Calu3 (cell line): ENCODE data around the gene CSNK1A1. TPM values are rescaled to one million over a fixed set of nuclear protein-coding genes. Genes with fewer than 3 reads are reported as not detected.
"Not testable (repeated sequence)": the region's sequence is repeated elsewhere in the genome, so short reads cannot be mapped to it uniquely, and the experiment has no call there.

Source experiments
- Bru-seq: library from RNA; stranded (reverse); fragments of 400-500 nt; gene quantifications from one replicate; lab custom pipeline; 2021; lab: Mats Ljungman, UMichigan
- BruChase-seq, 2 experiments: library from RNA; stranded (reverse); fragments of 400-500 nt; gene quantifications; one replicate each; lab custom pipeline; 2021; lab: Mats Ljungman, UMichigan
- BruUV-seq: library from RNA; stranded (reverse); fragments of 400-500 nt; replicated peaks from 2 replicates; lab custom pipeline; 2021; lab: Mats Ljungman, UMichigan
- CTCF ChIA-PET: fragments of 300-600 bp; sonication (Branson Sonifier 250); formaldehyde crosslinking; loops from one replicate; lab custom pipeline; 2022; ENCODE audit warnings: antibody characterized with exemption; lab: Charles Lee
- DNase-seq: peaks from one replicate; pipeline ENCODE4 v3.0.0; 2022
- H3K27ac Mint-ChIP-seq: one replicate; pipeline ENCODE4 v1.8.0; 2022; ENCODE audit warnings: mixed read lengths; ENCODE audit not compliant: unreplicated experiment
- H3K27me3 Mint-ChIP-seq: one replicate; pipeline ENCODE4 v1.8.0; 2022; ENCODE audit warnings: mixed read lengths; ENCODE audit not compliant: unreplicated experiment
- H3K36me3 Mint-ChIP-seq: one replicate; pipeline ENCODE4 v1.8.0; 2022; ENCODE audit warnings: mild to moderate bottlenecking, moderate library complexity, mixed read lengths; ENCODE audit not compliant: insufficient read depth, unreplicated experiment
- H3K4me1 Mint-ChIP-seq: one replicate; pipeline ENCODE4 v1.8.0; 2022; ENCODE audit warnings: mild to moderate bottlenecking, low read depth, mixed read lengths; ENCODE audit not compliant: unreplicated experiment
- H3K4me3 Mint-ChIP-seq: one replicate; pipeline ENCODE4 v1.8.0; 2022; ENCODE audit warnings: mild to moderate bottlenecking, low read depth, moderate library complexity, mixed read lengths; ENCODE audit not compliant: unreplicated experiment
- H3K9me3 Mint-ChIP-seq: one replicate; pipeline ENCODE4 v1.8.0; 2022; ENCODE audit warnings: low read depth, mixed read lengths; ENCODE audit not compliant: unreplicated experiment
- intact Hi-C: fragments of 100-400 bp; cut with micrococcal nuclease; formaldehyde crosslinking; loops from one replicate; pipeline ENCODE4 v1.10.0; 2022; ENCODE audit not compliant: unreplicated experiment
- long read RNA-seq: library from polyadenylated mRNA; stranded (forward); transcript quantifications from one replicate; pipeline ENCODE4 v2.0.0, GENCODE V29; 2022
- total RNA-seq: library from RNA; stranded (reverse); gene quantifications from 2 replicates; pipeline ENCODE4 v1.2.3, GENCODE V29; 2022
- TF ChIP-seq, protein P1 (sequence below): fragments of 200-600 bp; IDR thresholded peaks from one replicate; pipeline ENCODE4 v1.8.0; 2022; ENCODE audit warnings: antibody characterized with exemption; ENCODE audit not compliant: unreplicated experiment

CSNK1A1 gene
- total RNA-seq: 350 and 377 TPM in 2 replicates
- percentile 99 among the genes with signal in this experiment for Bru-seq, nascent RNA
- BruChase-seq, experiment 1, labeled RNA remaining after a 6-hour chase: percentile 96 among the genes with signal in this experiment
- BruChase-seq, experiment 2, labeled RNA remaining after a 2-hour chase: percentile 95 among the genes with signal in this experiment
- long read RNA-seq, full-length matches to known transcripts: 221 of 296 reads
- long read RNA-seq, partial matches to known transcripts: 11 of 296 reads
- long read RNA-seq, other reads (novel, unspliced or antisense): 64 of 296 reads

DNA sequence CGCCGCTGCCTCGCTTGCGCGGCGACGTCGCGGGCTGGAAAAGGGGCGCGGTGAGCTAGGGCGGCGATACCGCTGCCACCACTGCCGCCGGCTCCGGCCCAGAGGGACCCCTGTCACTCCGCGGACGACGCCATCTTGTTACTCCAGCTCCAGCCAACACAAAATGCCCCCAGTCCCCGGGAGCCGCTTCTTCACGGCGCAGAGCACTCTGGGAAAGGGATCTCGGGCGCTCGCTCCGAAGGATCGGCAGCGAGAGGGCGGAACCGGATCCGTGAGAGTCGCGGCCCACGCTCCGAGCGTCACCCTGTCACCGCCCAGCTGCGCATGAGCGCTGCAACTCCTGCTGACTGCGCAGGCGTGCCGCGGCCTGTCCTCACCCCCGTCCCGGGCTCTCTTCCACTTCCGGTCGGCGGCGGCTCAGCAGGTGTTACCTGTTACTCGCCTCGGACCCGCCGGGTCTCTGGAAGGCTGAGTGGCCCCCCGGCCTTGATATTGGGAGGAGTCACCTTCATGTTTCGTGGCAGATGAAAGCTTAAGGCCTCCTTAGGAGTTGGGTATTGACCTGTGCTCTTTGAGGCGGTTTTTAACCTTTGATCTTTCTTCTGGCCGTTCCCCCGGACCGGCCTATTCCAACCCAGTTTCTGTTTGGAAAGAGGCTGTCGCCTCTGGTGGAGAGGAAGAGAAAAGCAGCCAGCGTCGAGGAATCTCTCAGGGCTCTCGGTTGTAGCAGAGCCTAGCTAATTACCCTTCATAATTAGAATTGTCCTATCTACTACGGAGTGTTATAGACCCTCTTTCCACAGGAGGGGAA lies at the start of gene CSNK1A1:
CSNK1A1 (minus strand) TSS at position 213 of the 811 bp plus-strand sequence. CDS start 475 bp downstream, outside the sequence.
- BruUV-seq: no TSS peak
- peaks cover 21% of the 10 kb centered on the region for H3K4me1 Mint-ChIP-seq
- CTCF ChIA-PET: interaction anchor here (0.7 to 2.1 kb wide), 10 partner anchors 9 to 178 kb away, joined by 3 to 12 read pairs (median 4); no protein-coding TSS in a partner anchor
- intact Hi-C loops: no loop called here
- DNase-seq: peak; percentile 99
- TF ChIP-seq, protein P1, sequence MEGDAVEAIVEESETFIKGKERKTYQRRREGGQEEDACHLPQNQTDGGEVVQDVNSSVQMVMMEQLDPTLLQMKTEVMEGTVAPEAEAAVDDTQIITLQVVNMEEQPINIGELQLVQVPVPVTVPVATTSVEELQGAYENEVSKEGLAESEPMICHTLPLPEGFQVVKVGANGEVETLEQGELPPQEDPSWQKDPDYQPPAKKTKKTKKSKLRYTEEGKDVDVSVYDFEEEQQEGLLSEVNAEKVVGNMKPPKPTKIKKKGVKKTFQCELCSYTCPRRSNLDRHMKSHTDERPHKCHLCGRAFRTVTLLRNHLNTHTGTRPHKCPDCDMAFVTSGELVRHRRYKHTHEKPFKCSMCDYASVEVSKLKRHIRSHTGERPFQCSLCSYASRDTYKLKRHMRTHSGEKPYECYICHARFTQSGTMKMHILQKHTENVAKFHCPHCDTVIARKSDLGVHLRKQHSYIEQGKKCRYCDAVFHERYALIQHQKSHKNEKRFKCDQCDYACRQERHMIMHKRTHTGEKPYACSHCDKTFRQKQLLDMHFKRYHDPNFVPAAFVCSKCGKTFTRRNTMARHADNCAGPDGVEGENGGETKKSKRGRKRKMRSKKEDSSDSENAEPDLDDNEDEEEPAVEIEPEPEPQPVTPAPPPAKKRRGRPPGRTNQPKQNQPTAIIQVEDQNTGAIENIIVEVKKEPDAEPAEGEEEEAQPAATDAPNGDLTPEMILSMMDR: peak; percentile 94
- no peaks in the 10 kb centered on the region for H3K9me3 Mint-ChIP-seq
- H3K36me3 Mint-ChIP-seq: peaks cover 58% of the 10 kb centered on the region
- peak within 1 kb of the TSS; percentile 94 for H3K4me3 Mint-ChIP-seq
- peak within 1 kb of the TSS; percentile 92 for H3K27ac Mint-ChIP-seq
- no peaks in the 10 kb centered on the region for H3K27me3 Mint-ChIP-seq

DNA sequence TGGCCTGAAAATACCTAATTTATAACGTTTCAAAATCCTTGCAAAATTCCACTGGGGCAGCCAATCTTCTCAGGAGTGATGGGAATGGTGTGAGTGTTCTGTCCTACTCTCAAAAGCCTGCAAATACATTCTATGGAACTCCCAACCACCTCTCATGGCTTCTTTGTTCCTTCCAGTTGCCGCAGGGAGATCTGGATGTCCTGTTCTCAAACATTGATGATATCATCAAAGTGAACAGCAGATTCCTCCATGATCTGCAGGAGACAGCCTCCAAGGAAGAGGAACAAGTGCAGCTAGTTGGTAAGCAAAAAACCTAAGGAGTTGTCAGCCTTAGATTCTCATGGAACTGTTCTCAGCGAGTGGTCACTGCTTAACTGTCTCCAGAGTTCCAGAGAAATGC lies 49.7 kb upstream of the CSNK1A1 start:
- CTCF ChIA-PET: interaction anchor here (0.6 to 1.3 kb wide), 2 partner anchors 10 to 773 kb away, joined by 3 to 4 read pairs; no protein-coding TSS in a partner anchor
- intact Hi-C loops: no loop called here

DNA sequence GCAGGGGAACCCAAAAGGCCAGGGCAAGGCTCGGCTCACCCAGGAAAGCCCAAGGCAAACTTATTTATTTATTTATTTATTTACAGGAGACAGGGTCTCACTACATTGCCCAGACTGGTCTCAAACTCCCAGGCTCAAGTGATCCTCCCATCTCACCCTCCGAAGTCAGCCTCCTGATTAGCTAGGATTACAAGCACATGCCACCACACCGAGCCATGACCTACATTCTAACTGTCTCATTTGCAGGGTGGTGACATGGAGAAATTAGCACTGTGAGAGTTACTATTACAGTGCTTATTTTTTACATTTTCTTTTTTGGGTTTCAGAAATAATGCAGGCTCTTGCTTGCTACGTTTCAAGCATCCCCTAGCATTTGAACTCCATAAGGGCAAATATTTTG lies 48.1 kb upstream of the CSNK1A1 start:
- TF ChIP-seq, protein P1: no peak
- Mint-ChIP-seq H3K27ac (no peak overlapping the region), H3K4me3 (no peak overlapping the region), H3K36me3 (peaks cover 9% of the 10 kb centered on the region), H3K4me1 (peaks cover 27% of the 10 kb centered on the region), H3K9me3 (no peaks in the 10 kb centered on the region), H3K27me3 (no peaks in the 10 kb centered on the region)
- BruUV-seq: no TSS peak
- intact Hi-C loops: no loop called here
- CTCF ChIA-PET: no interaction called here
- no peak for DNase-seq

More for the DNA sequence above, 49.7 kb upstream of the CSNK1A1 start:
- Mint-ChIP-seq H3K9me3 (no peaks in the 10 kb centered on the region), H3K27ac (no peak overlapping the region), H3K36me3 (peaks cover 12% of the 10 kb centered on the region), H3K4me3 (no peak overlapping the region), H3K4me1 (peaks cover 22% of the 10 kb centered on the region), H3K27me3 (no peaks in the 10 kb centered on the region)
- no peak for DNase-seq
- TF ChIP-seq, protein P1: no peak
- no TSS peak for BruUV-seq

DNA sequence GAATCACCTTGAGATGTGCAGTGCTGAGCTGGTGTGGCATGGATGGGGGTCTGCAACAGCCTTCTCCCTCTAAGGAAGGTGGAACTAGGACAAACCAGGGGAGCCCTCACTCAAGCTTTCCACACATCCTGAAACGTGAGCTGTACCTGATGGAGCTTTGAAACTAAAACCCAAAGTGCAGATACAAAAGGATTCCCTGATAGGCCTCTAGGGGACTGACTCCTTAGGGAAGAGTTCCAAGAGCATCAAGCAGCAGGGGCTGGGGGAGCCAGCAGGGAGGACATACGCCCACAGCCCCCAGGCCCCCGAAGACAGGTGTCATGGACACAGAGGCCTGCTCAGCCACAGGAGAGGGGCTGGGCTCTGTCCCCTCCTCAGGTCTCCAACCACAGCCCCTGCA lies 47.7 kb upstream of the CSNK1A1 start:
- Mint-ChIP-seq H3K36me3 (peaks cover 9% of the 10 kb centered on the region), H3K9me3 (no peaks in the 10 kb centered on the region), H3K27ac (no peak overlapping the region), H3K4me3 (no peak overlapping the region), H3K27me3 (no peaks in the 10 kb centered on the region), H3K4me1 (peaks cover 23% of the 10 kb centered on the region)
- CTCF ChIA-PET: no interaction called here
- TF ChIP-seq, protein P1: no peak
- intact Hi-C loops: no loop called here
- DNase-seq: no peak
- BruUV-seq: no TSS peak

DNA sequence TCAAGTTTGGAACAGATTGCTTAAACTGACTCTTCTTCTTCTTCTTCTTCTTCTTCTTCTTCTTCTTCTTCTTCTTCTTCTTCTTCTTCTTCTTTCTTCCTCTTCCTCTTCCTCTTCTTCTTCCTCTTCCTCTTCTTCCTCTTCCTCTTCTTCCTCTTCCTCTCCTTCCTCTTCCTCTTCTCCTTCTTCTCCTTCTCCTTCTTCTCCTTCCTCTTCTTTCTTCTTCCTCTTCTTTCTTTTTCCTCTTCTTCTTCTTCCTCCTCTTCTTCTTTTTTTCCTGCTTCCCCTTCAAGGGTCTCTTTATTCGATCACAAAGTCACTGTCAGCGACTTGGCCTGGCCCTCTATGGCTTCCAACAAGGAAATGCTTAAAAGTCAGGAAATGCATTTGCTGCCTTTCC lies 47.0 kb upstream of the CSNK1A1 start:
- CTCF ChIA-PET: interaction anchor here (0.6 kb wide), 1 partner anchor 215 kb away, joined by 3 read pairs; no protein-coding TSS in a partner anchor
- H3K4me3 Mint-ChIP-seq, H3K27me3 Mint-ChIP-seq, DNase-seq, intact Hi-C loops, H3K9me3 Mint-ChIP-seq, H3K36me3 Mint-ChIP-seq, H3K27ac Mint-ChIP-seq, BruUV-seq: not testable (repeated sequence)
- H3K4me1 Mint-ChIP-seq: peaks cover 16% of the 10 kb centered on the region
